K562 (cell line): ENCODE measurements around the gene PHOSPHO1. TPM values are rescaled to one million over a fixed set of nuclear protein-coding genes. Genes with fewer than 3 reads are reported as not detected.

Experiments
- FUS ChIP-seq: fragments of 200-400 bp; formaldehyde crosslinking; optimal IDR thresholded peaks from 2 replicates; pipeline ENCODE3; 2017; ENCODE audit warnings: low read depth, low read length
- GABPB1 ChIP-seq: sonication (generic); formaldehyde crosslinking; IDR thresholded peaks from 2 replicates; pipeline ENCODE4 v1.8.0; 2022; ENCODE audit warnings: mild to moderate bottlenecking, missing genetic modification reagents
- HINFP ChIP-seq: fragments of 450-650 bp; conservative IDR thresholded peaks from 2 replicates; pipeline ENCODE4 v1.6.1; 2016; ENCODE audit warnings: missing genetic modification characterization, low read depth, mild to moderate bottlenecking, control low read depth, missing compliant biosample characterization
- KHSRP ChIP-seq: fragments of 450-650 bp; IDR thresholded peaks from 2 replicates; pipeline ENCODE4 v1.6.1; 2017
- MECOM ChIP-seq: fragments of 250-450 bp; sonication (Bioruptor Pico); IDR thresholded peaks from 2 replicates; pipeline ENCODE4 v1.8.0; 2022; ENCODE audit warnings: inconsistent platforms
- MGA ChIP-seq: fragments of 450-650 bp; IDR thresholded peaks from 2 replicates; pipeline ENCODE4 v1.6.1; 2016; ENCODE audit warnings: mild to moderate bottlenecking, moderate library complexity
- NFE2 ChIP-seq: IDR thresholded peaks from 2 replicates; pipeline ENCODE4 v1.6.1; 2014; ENCODE audit warnings: antibody characterized with exemption, low read depth
- NR0B1 ChIP-seq: fragments of 450-650 bp; IDR thresholded peaks from one replicate; pipeline ENCODE4 v1.6.1; 2018; ENCODE audit warnings: mild to moderate bottlenecking, moderate library complexity; ENCODE audit not compliant: partially characterized antibody
- NR4A1 ChIP-seq, 2 experiments: fragments of 250-450 bp in 1 of 2; fragments of 450-650 bp in 1 of 2; sonication (Bioruptor Pico) in 1 of 2; IDR thresholded peaks; 2 replicates each; pipeline versions ENCODE4 v1.4.0 to v1.6.1; 2016 to 2020; ENCODE audit warnings: mild to moderate bottlenecking in 2 of 2, missing compliant biosample characterization in 1 of 2, missing genetic modification characterization in 1 of 2, moderate library complexity in 1 of 2
- POLR2H ChIP-seq: IDR thresholded peaks from 2 replicates; pipeline ENCODE4 v1.6.1; 2016; ENCODE audit warnings: missing genetic modification characterization, low read depth, mild to moderate bottlenecking, control low read depth, missing compliant biosample characterization, moderate library complexity
- RBBP5 ChIP-seq: fragments of 200-600 bp; sonication (generic); IDR thresholded peaks from 2 replicates; pipeline ENCODE4 v1.6.1; 2012; ENCODE audit warnings: borderline replicate concordance, mild to moderate bottlenecking, low read length, control low read depth, inconsistent platforms; ENCODE audit not compliant: insufficient read depth, poor library complexity, severe bottlenecking
- RFX1 ChIP-seq: fragments of 450-650 bp; IDR thresholded peaks from 2 replicates; pipeline ENCODE4 v1.6.1; 2016; ENCODE audit warnings: mild to moderate bottlenecking, moderate library complexity
- ZNF12 ChIP-seq: sonication (generic); formaldehyde crosslinking; IDR thresholded peaks from 2 replicates; pipeline ENCODE4 v1.4.0; 2020; ENCODE audit warnings: mild to moderate bottlenecking, missing genetic modification reagents
- polyA plus RNA-seq, 8 experiments: library from polyadenylated mRNA; depleted of rRNA in 4 of 8; stranded (reverse) in 5 of 8; unstranded in 3 of 8; fragments of >200 nt; fragmentation: Nextera tagmentation in 2 of 8; fragmentation: Illumina TruSeq in 1 of 8; extraction: Ambion mirVana in 2 of 8; extraction: Trizol in 1 of 8; gene quantifications; 2 replicates each; pipeline versions ENCODE4 v1.2.1 to v1.2.3, GENCODE V29; 2011 to 2014; ENCODE audit warnings: inconsistent platforms in 1 of 8, missing spikeins in 1 of 8
- total RNA-seq, 7 experiments: library from RNA; depleted of rRNA in 6 of 7; stranded (reverse); fragments of >200 nt in 6 of 7; fragmentation: Illumina TruSeq in 2 of 7; extraction: Trizol in 2 of 7; gene quantifications; 2 replicates each; pipeline versions ENCODE4 v1.2.1 to v1.2.3, GENCODE V29; 2011 to 2021; ENCODE audit warnings: low replicate concordance in 1 of 7

The PHOSPHO1 gene
- total and polyA plus RNA-seq, 9 of the 15 experiments (the other 6 are each of a cell fraction or from before 2014, with no cell fraction given) = 0.06 to 0.07 TPM; not detected in 7

GRCh38 chr17:49193513-49194296, 36.9 kb downstream of the PHOSPHO1 start (continued):
- peak; percentile 63; the same call in 1 of the 2 replicates for TF ChIP-seq MGA
- peak; percentile 83 for TF ChIP-seq ZNF12 (CRISPR knock-in tag)
- peak; percentile 81 for TF ChIP-seq RFX1
- no peak for TF ChIP-seq NFE2
- peak; percentile 24 for TF ChIP-seq RBBP5
- TF ChIP-seq GABPB1 = no peak
- TF ChIP-seq KHSRP = peak; percentile 51; the same call in 1 of the 2 replicates
- no peak for TF ChIP-seq FUS
- TF ChIP-seq NR0B1 = no peak
- no peak for TF ChIP-seq MECOM (CRISPR knock-in tag)
- no peak for TF ChIP-seq NR4A1 (CRISPR knock-in tag; IDR thresholded peaks at IDR 0.05)
- TF ChIP-seq NR4A1 (tag; IDR thresholded peaks at IDR 0.05) = no peak
- peak; percentile 76 for TF ChIP-seq HINFP (tag)
- TF ChIP-seq POLR2H = no peak
